HL-60 (cell line): ENCODE data around the gene PUM2.

Source experiments
- DNase-seq, 2 experiments: peaks; one replicate each; pipeline ENCODE4 v3.0.0-alpha.2; 2010 to 2020; ENCODE audit warnings: low read depth in 1 of 2, low spot score in 1 of 2
- H3K27ac ChIP-seq: fragments of 250-450 bp; sonication (Bioruptor Pico); replicated peaks from 2 replicates; pipeline ENCODE4 v1.5.1; 2020; ENCODE audit warnings: mild to moderate bottlenecking, moderate library complexity
- H3K27me3 ChIP-seq: fragments of 250-450 bp; sonication (Bioruptor Pico); 2 replicates; pipeline ENCODE4 v1.5.1; 2021; ENCODE audit warnings: mild to moderate bottlenecking, moderate library complexity; ENCODE audit not compliant: insufficient read depth, poor library complexity, severe bottlenecking
- H3K4me3 ChIP-seq: replicated peaks from 2 replicates; pipeline ENCODE4 v1.5.1; 2011; ENCODE audit warnings: mild to moderate bottlenecking, control low read depth, low read length; ENCODE audit not compliant: insufficient read depth
- CTCF ChIP-seq: IDR thresholded peaks from one replicate; pipeline ENCODE4 v1.5.1; 2011; ENCODE audit warnings: low read length, control low read depth, inconsistent platforms; ENCODE audit not compliant: insufficient read depth
- GABPA ChIP-seq: IDR thresholded peaks from 2 replicates; pipeline ENCODE4 v1.6.1; 2012; ENCODE audit warnings: low read depth
- POLR2AphosphoS5 ChIP-seq: IDR thresholded peaks from 2 replicates; pipeline ENCODE4 v1.6.1; 2012; ENCODE audit warnings: low read depth
- REST ChIP-seq: IDR thresholded peaks from 2 replicates; pipeline ENCODE4 v1.6.1; 2012; ENCODE audit warnings: low read depth; ENCODE audit not compliant: insufficient replicate concordance
- SPI1 ChIP-seq: IDR thresholded peaks from 2 replicates; pipeline ENCODE4 v1.6.1; 2012; ENCODE audit warnings: low read depth, mild to moderate bottlenecking, borderline replicate concordance

Gene PUM2

GRCh38 chr2:20299113-20299512 is 51.5 kb downstream of the PUM2 start:
- Histone ChIP-seq H3K27ac (no peak overlapping the region), H3K4me3 (no peak overlapping the region), H3K27me3 (no peaks in the 10 kb centered on the region)
- no peak for DNase-seq
- no peak for TF ChIP-seq SPI1
- TF ChIP-seq REST: no peak
- TF ChIP-seq GABPA: no peak
- TF ChIP-seq POLR2AphosphoS5: no peak
- TF ChIP-seq CTCF: no peak

- DNase-seq: no peak
- Histone ChIP-seq H3K27ac (no peak overlapping the region), H3K27me3 (no peaks in the 10 kb centered on the region), H3K4me3 (no peak overlapping the region)
- TF ChIP-seq POLR2AphosphoS5 (no peak), REST (no peak), SPI1 (no peak), CTCF (no peak), GABPA (no peak)
These were observed 56.4 kb downstream of the PUM2 start for GRCh38 chr2:20294231-20294630.

- no peak for TF ChIP-seq REST
- H3K27ac ChIP-seq: no peak overlapping the region
- no peak for DNase-seq
- no peak overlapping the region for H3K4me3 ChIP-seq
- no peaks in the 10 kb centered on the region for H3K27me3 ChIP-seq
These were observed 57.7 kb downstream of the PUM2 start for GRCh38 chr2:20292984-20293383.

- TF ChIP-seq SPI1: no peak
- no peak overlapping the region for H3K27ac ChIP-seq
- H3K27me3 ChIP-seq: no peaks in the 10 kb centered on the region
- DNase-seq: no peak
- H3K4me3 ChIP-seq: no peak overlapping the region
These were observed 58.7 kb downstream of the PUM2 start for GRCh38 chr2:20291846-20292408.
